ENCODE results near the gene VILL.

- no peak for TF ChIP-seq CTCF (conservative IDR thresholded peaks at IDR 0.05)
- no peak for TF ChIP-seq ZFX (IDR thresholded peaks at IDR 0.05)
Observed at GRCh38 chr3:37949866-37950265, 40.7 kb upstream of the VILL start.
